Epithelial cell of esophagus (primary cell): ENCODE measurements around the gene CCDC34.
"Not testable (repeated sequence)": the region's sequence is repeated elsewhere in the genome, so short reads cannot be mapped to it uniquely, and the experiment has no call there.

Experiments
- DNase-seq: peaks from one replicate; pipeline ENCODE4 v3.0.0; 2010; ENCODE audit warnings: low read depth
- H3K4me3 ChIP-seq: 2 replicates; pipeline ENCODE4 v1.5.1; 2011; ENCODE audit warnings: mild to moderate bottlenecking, low read length, control low read depth
- TF ChIP-seq, protein P1 (sequence below): IDR thresholded peaks from 2 replicates; pipeline ENCODE4 v1.5.1; 2011; ENCODE audit warnings: low read depth, mild to moderate bottlenecking, low read length, control low read depth, inconsistent platforms; ENCODE audit not compliant: insufficient read depth; ENCODE audit errors: missing control alignments

CCDC34 gene

DNA sequence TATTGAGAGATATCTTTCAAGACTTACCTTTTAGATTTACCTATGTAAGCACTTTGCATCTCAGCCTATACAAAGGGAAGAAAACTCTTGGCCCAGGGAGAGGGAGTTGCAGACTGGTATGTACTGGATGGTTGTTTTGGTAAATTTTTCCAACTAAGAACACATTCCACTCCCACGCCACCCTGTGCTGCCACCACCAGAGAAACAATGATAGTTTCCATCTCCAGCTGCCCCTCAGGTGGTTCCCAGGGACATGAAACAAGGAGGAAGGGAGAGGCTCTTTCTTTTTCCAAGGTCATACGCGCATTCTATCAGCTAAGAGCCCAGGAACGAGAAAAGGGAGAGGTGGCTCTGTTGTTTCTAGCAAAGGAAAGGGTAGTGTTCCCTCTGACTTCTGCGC is 34.4 kb downstream of the CCDC34 start:
- TF ChIP-seq, protein P1, sequence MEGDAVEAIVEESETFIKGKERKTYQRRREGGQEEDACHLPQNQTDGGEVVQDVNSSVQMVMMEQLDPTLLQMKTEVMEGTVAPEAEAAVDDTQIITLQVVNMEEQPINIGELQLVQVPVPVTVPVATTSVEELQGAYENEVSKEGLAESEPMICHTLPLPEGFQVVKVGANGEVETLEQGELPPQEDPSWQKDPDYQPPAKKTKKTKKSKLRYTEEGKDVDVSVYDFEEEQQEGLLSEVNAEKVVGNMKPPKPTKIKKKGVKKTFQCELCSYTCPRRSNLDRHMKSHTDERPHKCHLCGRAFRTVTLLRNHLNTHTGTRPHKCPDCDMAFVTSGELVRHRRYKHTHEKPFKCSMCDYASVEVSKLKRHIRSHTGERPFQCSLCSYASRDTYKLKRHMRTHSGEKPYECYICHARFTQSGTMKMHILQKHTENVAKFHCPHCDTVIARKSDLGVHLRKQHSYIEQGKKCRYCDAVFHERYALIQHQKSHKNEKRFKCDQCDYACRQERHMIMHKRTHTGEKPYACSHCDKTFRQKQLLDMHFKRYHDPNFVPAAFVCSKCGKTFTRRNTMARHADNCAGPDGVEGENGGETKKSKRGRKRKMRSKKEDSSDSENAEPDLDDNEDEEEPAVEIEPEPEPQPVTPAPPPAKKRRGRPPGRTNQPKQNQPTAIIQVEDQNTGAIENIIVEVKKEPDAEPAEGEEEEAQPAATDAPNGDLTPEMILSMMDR, result no peak
- H3K4me3 ChIP-seq, result no peak overlapping the region

DNA sequence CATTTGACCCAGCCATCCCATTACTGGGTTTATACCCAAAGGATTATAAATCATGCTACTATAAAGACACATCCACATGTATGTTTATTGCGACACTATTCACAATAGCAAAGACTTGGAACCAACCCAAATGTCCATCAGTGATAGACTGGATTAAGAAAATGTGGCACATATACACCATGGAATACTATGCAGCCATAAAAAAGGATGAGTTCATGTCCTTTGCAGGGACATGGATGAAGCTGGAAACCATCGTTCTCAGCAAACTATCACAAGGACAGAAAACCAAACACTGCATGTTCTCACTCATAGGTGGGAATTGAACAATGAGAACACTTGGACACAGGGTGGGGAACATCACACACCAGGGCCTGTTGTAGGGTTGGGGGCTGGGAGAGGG is 36.0 kb downstream of the CCDC34 start:
- not testable (repeated sequence) for DNase-seq, H3K4me3 ChIP-seq

More for the DNA sequence above, 34.4 kb downstream of the CCDC34 start:
- DNase-seq, result no peak

DNA sequence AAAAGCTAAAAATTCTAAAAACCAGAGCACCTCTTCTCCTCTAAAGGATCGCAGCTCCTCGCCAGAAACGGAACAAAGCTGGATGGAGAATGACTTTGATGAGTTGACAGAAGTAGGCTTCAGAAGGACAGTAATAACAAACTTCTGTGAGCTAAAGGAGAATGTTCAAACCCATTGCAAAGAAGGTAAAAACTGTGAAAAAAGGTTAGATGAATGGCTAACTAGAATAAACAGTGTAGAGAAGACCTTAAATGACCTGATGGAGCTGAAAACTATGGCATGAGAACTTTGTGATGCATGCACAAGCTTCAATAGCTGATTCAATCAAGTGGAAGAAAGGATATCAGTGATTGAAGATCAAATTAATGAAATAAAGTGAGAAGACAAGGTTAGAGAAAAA is 40.8 kb downstream of the CCDC34 start:
- DNase-seq, H3K4me3 ChIP-seq: not testable (repeated sequence)

DNA sequence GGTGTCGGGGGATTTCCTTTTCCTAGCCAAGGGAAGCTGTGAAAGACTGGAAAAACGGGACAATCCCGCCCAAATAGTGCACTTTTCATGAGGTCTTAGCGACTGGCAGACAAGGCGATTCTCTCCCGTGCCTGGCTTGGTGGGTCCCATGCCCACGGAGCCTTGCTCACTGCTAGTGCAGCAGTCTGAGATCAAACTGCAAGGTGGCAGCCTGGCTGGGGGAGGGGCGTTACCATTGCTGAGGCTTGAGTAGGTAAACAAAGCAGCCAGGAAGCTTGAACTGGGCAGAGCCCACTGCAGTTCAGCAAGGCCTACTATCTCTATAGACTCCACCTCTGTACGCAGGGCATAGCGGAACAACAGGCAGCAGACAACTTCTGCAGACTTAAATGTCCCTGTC is 41.7 kb downstream of the CCDC34 start:
- not testable (repeated sequence) for H3K4me3 ChIP-seq, DNase-seq

DNA sequence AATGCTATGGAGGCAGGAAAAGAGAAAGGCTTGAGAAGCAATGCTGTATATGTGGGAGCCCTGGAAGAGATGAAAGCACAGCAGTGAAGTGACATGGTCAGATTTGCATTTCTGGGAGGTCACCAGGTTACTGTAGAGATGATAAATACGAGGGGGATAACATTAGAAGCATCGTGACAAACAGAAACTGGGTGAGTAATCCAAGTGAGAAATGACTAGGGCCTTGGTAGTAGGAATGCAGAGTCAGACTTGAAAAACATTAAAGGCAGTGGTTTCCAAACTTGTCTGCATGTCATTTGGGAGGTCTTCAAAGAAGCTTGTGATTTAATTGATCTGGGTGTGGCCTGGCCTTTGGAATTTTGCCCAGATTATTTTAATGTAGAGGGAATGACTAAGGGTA is 43.9 kb downstream of the CCDC34 start:
- TF ChIP-seq, protein P1, result no peak
- no peak overlapping the region for H3K4me3 ChIP-seq
- peak; percentile 69 for DNase-seq

DNA sequence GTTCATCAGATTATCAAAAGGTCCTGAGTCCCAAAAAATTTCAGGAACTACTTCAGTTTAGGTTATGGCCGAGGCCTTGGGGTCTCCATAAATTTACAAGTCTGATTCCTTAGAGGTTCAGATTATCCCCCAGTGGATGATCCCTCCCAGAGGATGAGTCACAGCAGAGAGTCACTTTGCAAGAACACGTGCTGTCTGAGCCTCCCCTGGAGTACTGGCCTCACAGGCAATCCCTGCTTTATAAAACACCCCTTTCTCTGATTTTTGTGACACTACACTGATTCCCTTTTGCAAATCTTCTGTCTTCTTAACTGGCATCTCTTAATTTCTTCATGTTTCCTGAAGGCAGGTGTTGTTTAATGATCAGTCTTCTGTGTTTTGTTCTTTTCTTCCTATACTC is 45.3 kb downstream of the CCDC34 start:
- TF ChIP-seq, protein P1, result no peak
- DNase-seq, result peak; percentile 68
- H3K4me3 ChIP-seq, result no peak overlapping the region

DNA sequence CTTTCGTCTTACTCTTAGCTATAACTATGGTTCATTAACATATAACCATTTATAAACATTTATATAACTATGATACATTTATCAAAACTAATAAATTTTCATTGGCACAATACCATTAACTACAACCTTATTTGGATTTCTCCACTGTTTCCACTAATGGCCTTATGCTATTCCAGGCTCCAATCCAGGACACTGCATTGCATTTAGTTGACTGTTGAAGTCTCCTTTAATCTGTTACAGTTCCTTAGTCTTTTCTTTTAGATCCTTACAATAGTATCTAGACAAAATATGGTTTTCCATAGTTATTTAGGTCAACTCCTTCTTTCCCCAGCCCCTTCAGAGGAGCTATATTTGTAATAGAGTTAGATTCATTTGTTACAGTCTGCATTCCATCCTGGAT is 47.2 kb downstream of the CCDC34 start:
- TF ChIP-seq, protein P1, result no peak
- DNase-seq, result no peak
- no peak overlapping the region for H3K4me3 ChIP-seq

DNA sequence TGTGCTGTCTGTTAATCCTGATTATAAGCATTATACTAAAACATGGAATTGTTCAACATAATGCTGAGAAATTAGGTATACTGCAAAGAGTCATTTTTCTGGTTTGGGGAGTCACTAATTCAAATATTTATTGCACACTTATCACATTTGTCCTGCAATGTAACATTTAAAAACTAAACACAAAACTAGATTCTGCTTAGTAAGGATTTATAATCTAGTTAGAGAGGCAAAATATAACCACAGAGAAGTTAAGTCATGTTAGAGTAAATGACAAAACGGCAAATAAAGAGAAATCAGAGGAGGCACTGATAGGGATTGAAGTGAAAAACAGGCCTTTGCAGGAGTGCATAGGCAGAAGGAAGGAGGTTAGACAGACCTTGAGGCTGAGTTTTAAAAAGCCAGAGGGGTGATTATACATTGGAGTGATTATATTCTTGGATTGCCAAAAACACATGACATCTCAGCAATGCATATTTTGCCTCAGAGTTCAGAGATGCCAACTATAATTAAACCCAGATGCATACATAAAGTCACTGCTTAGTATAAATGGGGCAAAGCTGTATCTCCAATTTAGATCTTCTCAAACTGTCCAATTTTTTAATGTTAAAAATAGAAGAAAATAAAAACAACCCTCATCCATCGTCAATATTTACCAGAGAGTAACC is 49.7 kb downstream of the CCDC34 start:
- no peak for DNase-seq
- TF ChIP-seq, protein P1, result no peak
- H3K4me3 ChIP-seq, result no peak overlapping the region

DNA sequence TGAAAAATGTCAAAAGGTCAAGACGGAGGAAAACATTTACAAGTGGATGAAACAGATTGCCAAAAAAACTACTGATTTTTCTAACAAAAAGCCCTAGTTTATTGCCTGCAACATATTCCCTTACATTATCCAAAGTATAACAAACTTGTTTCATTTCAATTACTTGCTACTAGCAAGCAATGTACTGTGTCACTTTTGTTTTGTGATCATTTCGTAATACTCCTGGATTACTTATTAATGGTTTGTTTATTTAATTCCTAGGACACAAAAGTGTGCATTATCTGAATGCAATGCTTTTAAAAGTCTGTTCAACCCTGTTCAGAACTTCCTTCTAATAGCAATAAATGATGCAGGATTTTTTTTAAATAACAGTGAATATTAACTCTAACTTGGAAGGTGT is 50.9 kb downstream of the CCDC34 start:
- TF ChIP-seq, protein P1, result no peak
- no peak overlapping the region for H3K4me3 ChIP-seq
- peak; percentile 16 for DNase-seq
